ENCODE results near the gene CYP3A4.

Gene CYP3A4

GRCh38 chr7:99768471-99768870, 15.5 kb downstream of the CYP3A4 start:
- TF ChIP-seq CTCF (IDR thresholded peaks at IDR 0.05; ENCODE audit: insufficient read depth, low read length, poor library complexity, severe bottlenecking), result no peak
- DNase-seq (ENCODE audit: extremely low read depth, insufficient read length), result no peak
- H3K27me3 ChIP-seq (replicated peaks; ENCODE audit: control insufficient read depth, insufficient read depth, low read length), result no peaks in the 10 kb centered on the region
- no peaks in the 10 kb centered on the region for H3K36me3 ChIP-seq (ENCODE audit: control insufficient read depth, insufficient read depth, low read length)
- no peak overlapping the region for H3K4me3 ChIP-seq (replicated peaks; ENCODE audit: low read depth, low read length)

DNA sequence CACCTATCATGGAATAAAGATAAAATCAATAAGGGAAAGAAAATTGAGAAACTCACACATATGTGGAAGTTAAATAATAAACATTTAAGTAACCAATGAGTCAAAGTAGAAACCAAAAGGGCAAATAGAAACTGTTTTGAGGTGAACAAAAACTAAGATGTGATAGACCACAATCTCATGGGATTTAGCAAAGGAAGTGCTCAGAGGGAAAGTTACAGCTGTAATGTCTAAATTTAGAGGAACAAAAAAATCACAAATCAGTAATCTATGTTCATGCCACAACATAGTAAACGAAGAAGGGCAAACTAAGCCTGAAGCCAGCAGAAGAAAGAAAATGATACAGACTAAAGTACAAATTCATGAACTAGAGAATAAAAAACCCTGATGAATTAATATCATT, 16.3 kb downstream of the CYP3A4 start:
- Histone ChIP-seq H3K36me3 (ENCODE audit: control insufficient read depth, insufficient read depth, low read length) (no peaks in the 10 kb centered on the region), H3K27me3 (replicated peaks; ENCODE audit: control insufficient read depth, insufficient read depth, low read length) (no peaks in the 10 kb centered on the region), H3K4me3 (replicated peaks; ENCODE audit: low read depth, low read length) (no peak overlapping the region)
- no peak for TF ChIP-seq CTCF (IDR thresholded peaks at IDR 0.05; ENCODE audit: insufficient read depth, low read length, poor library complexity, severe bottlenecking)
- DNase-seq (ENCODE audit: extremely low read depth, insufficient read length), result peak; percentile 10

DNA sequence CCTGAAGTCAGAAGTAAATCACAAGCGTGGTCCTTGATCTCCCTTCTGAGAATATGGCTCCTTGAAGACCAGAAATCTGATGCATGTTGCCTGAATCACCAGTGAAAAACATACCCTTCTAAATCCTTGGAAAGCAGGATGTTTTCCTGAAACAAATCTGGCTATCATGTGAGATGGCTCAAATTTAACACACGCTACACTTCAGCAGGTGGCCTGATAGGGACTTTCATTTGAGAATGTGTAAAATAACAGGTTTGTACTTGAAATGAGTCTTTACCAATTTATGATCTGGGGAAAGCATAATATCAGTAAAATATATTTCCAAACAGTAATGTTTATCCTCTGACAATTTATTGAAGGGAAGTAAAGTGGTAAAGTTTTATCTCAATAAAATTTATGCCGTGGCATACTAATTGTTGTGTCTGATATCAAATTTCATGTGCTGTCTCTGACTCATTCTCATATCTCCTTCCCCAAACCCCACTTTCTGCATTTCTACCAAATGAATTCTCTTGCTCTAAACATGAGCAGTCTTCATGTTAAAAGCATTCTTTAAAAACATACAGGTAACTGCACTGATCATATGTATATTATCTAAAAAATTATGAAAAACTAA, 17.4 kb downstream of the CYP3A4 start:
- no peak for DNase-seq (ENCODE audit: extremely low read depth, insufficient read length)

GRCh38 chr7:99764478-99764877, 19.5 kb downstream of the CYP3A4 start:
- no peak for DNase-seq (ENCODE audit: extremely low read depth, insufficient read length)
- Histone ChIP-seq H3K4me3 (replicated peaks; ENCODE audit: low read depth, low read length) (no peak overlapping the region), H3K27me3 (replicated peaks; ENCODE audit: control insufficient read depth, insufficient read depth, low read length) (no peaks in the 10 kb centered on the region), H3K36me3 (ENCODE audit: control insufficient read depth, insufficient read depth, low read length) (no peaks in the 10 kb centered on the region)
- no peak for TF ChIP-seq CTCF (IDR thresholded peaks at IDR 0.05; ENCODE audit: insufficient read depth, low read length, poor library complexity, severe bottlenecking)

More for the DNA sequence above, 17.4 kb downstream of the CYP3A4 start:
- H3K36me3 ChIP-seq (ENCODE audit: control insufficient read depth, insufficient read depth, low read length), result no peaks in the 10 kb centered on the region
- H3K4me3 ChIP-seq (replicated peaks; ENCODE audit: low read depth, low read length), result no peak overlapping the region
- TF ChIP-seq CTCF (IDR thresholded peaks at IDR 0.05; ENCODE audit: insufficient read depth, low read length, poor library complexity, severe bottlenecking), result no peak
- no peaks in the 10 kb centered on the region for H3K27me3 ChIP-seq (replicated peaks; ENCODE audit: control insufficient read depth, insufficient read depth, low read length)

DNA sequence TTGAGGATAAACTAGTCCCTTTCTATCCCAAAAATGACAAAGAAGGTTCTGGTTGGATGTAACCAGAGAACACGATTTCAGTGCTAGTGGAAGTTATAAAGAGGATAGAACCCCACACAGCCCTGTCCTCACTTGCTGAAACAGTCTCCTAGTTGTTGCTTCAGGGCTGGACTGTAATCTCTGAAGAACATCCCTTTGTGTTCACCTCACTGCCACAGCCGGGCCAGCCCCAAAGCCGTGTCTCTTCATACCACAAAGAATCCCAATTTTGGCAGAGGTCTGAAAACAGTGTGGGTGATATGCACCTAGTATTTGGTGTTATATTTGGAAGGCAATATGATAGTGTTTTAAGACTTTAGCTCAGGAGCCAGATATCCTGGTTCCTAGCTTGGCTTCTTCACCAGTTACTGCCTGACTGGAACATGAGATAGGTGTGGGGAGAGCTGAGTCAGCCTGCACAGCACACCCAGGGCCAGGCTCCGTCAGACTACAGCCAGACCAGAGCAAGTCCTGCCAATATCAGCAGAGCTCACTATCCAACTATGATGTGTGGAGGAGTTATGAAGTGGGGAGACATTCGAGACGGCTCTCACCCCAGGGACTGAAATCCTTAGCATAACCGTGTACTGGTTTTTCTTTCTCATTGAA, 21.2 kb downstream of the CYP3A4 start:
- Histone ChIP-seq H3K4me3 (replicated peaks; ENCODE audit: low read depth, low read length) (no peak overlapping the region), H3K36me3 (ENCODE audit: control insufficient read depth, insufficient read depth, low read length) (no peaks in the 10 kb centered on the region), H3K27me3 (replicated peaks; ENCODE audit: control insufficient read depth, insufficient read depth, low read length) (no peaks in the 10 kb centered on the region)
- TF ChIP-seq CTCF (IDR thresholded peaks at IDR 0.05; ENCODE audit: insufficient read depth, low read length, poor library complexity, severe bottlenecking), result no peak
- no peak for DNase-seq (ENCODE audit: extremely low read depth, insufficient read length)

Measured in GM06990 (cell line).